ENCODE data around the gene DCLK2. TPM values are rescaled to one million over a fixed set of nuclear protein-coding genes. Genes with fewer than 3 reads are reported as not detected.

DCLK2 gene
- total RNA-seq, 2 experiments from 2014 or later, result not detected

DNA sequence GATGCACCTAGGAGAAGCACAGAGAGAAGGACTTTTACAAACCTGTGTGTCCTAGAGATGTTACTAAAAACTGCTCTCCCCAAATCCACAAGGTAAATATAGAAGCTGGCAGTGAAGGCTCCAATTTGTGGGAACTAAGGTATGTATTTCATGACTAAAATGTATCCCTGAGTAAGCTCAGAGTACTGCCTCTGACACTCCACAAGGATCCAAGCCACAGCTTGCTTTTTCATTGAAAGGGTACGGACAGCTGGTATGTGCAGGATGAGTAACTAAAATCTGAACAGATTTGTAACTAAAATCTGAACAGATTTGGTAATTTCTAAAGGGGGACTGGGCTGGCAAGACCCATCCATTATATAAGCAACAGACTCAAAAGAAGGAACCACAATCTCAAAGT, 187.6 kb downstream of the DCLK2 start:
- DNase-seq (no peak), ATAC-seq (ENCODE audit: poor library complexity) (no peak)
- no peaks in the 10 kb centered on the region for H3K27me3 Mint-ChIP-seq
- H3K36me3 Mint-ChIP-seq (ENCODE audit: low read depth), result peaks cover 74% of the 10 kb centered on the region
- H3K4me3 ChIP-seq (ENCODE audit: low read length), result no peak overlapping the region
- TF ChIP-seq, protein P1, sequence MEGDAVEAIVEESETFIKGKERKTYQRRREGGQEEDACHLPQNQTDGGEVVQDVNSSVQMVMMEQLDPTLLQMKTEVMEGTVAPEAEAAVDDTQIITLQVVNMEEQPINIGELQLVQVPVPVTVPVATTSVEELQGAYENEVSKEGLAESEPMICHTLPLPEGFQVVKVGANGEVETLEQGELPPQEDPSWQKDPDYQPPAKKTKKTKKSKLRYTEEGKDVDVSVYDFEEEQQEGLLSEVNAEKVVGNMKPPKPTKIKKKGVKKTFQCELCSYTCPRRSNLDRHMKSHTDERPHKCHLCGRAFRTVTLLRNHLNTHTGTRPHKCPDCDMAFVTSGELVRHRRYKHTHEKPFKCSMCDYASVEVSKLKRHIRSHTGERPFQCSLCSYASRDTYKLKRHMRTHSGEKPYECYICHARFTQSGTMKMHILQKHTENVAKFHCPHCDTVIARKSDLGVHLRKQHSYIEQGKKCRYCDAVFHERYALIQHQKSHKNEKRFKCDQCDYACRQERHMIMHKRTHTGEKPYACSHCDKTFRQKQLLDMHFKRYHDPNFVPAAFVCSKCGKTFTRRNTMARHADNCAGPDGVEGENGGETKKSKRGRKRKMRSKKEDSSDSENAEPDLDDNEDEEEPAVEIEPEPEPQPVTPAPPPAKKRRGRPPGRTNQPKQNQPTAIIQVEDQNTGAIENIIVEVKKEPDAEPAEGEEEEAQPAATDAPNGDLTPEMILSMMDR (IDR thresholded peaks at IDR 0.05), result no peak
- H3K9me3 Mint-ChIP-seq, result no peaks in the 10 kb centered on the region
- H3K27ac ChIP-seq (ENCODE audit: low read depth in 1 of 2, low read length in 2 of 2), result no peak overlapping the region
- intact Hi-C loops (cut with DNase I, micrococcal nuclease), result no loop called here
- no peaks in the 10 kb centered on the region for H3K4me1 Mint-ChIP-seq (ENCODE audit: low read depth)
- ChIA-PET POLR2A (no interaction called here), CTCF (no interaction called here)
- no peaks in the 10 kb centered on the region for H3K9me3 ChIP-seq (ENCODE audit: control insufficient read depth in 1 of 2, insufficient read depth in 1 of 2, low read length in 2 of 2)
- H3K27me3 ChIP-seq (ENCODE audit: control insufficient read depth in 1 of 2, insufficient read depth in 2 of 2, low read length in 2 of 2), result no peaks in the 10 kb centered on the region
- H3K36me3 ChIP-seq (ENCODE audit: insufficient read depth, low read length), result peaks cover 21% of the 10 kb centered on the region
- H3K27ac Mint-ChIP-seq, result no peak overlapping the region
- no peaks in the 10 kb centered on the region for H3K4me1 ChIP-seq (ENCODE audit: insufficient read depth, low read length)
- H3K4me3 Mint-ChIP-seq, result no peak overlapping the region

DNA sequence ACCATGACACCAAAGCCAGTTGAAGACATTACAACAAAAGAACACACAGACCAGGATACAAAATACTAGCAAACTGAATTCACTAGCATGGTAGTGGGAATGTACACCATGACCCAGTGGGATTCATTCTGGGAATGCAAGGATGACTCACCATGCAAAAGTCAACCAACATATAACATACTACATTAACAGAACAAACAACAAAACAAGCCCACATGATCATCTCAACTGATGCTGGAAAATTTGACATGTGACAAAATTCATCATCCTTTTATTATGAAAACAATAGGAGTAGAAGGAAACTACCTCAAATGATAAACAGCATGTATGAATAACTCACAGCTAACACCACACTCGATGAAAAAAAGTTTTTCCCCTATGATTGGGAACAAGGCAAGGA, 190.2 kb downstream of the DCLK2 start:
- DNase-seq, result no peak

DNA sequence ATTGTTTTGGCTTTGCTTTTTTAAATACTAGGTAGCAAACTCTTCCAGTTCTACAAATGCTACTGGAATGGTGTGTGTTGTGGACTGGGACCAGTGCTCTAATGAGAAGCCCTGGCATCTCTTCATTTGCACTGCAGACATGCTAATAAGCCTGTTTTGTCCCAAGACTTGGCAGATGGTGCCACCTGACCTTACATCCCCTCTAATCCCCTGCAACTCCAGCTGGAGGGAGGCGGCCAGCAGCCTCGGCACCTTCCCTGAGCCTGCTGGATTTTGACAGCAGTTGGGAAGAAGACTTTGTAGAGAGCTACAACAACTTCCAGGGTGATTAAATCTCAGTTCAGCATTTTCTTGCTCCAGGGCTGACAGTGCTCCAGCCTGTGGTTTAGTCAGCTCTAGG, 200.0 kb downstream of the DCLK2 start:
- intact Hi-C loops (cut with DNase I, micrococcal nuclease), result no loop called here
- ATAC-seq (ENCODE audit: poor library complexity) (no peak), DNase-seq (no peak)
- H3K4me1 ChIP-seq (ENCODE audit: insufficient read depth, low read length), result no peaks in the 10 kb centered on the region
- no peak overlapping the region for H3K27ac ChIP-seq (ENCODE audit: low read depth in 1 of 2, low read length in 2 of 2)
- H3K9me3 ChIP-seq (ENCODE audit: control insufficient read depth in 1 of 2, insufficient read depth in 1 of 2, low read length in 2 of 2), result peaks cover 0 to 12% of the 10 kb centered on the region in 2 experiments
- no peak overlapping the region for H3K27ac Mint-ChIP-seq
- H3K27me3 Mint-ChIP-seq, result no peaks in the 10 kb centered on the region
- H3K4me3 ChIP-seq (ENCODE audit: low read length), result no peak overlapping the region
- peaks cover 100% of the 10 kb centered on the region for H3K36me3 Mint-ChIP-seq (ENCODE audit: low read depth)
- H3K4me3 Mint-ChIP-seq, result no peak overlapping the region
- ChIA-PET POLR2A (no interaction called here), CTCF (no interaction called here)
- H3K27me3 ChIP-seq (ENCODE audit: control insufficient read depth in 1 of 2, insufficient read depth in 2 of 2, low read length in 2 of 2), result no peaks in the 10 kb centered on the region
- H3K36me3 ChIP-seq (ENCODE audit: insufficient read depth, low read length), result peaks cover 48% of the 10 kb centered on the region
- peaks cover 2% of the 10 kb centered on the region for H3K9me3 Mint-ChIP-seq
- TF ChIP-seq, protein P1 (IDR thresholded peaks at IDR 0.05), result no peak
- no peaks in the 10 kb centered on the region for H3K4me1 Mint-ChIP-seq (ENCODE audit: low read depth)

More for the DNA sequence above, 190.2 kb downstream of the DCLK2 start:
- Histone ChIP-seq H3K4me1 (ENCODE audit: insufficient read depth, low read length) (no peaks in the 10 kb centered on the region), H3K4me3 (ENCODE audit: low read length) (no peak overlapping the region), H3K9me3 (ENCODE audit: control insufficient read depth in 1 of 2, insufficient read depth in 1 of 2, low read length in 2 of 2) (no peaks in the 10 kb centered on the region), H3K27me3 (ENCODE audit: control insufficient read depth in 1 of 2, insufficient read depth in 2 of 2, low read length in 2 of 2) (no peaks in the 10 kb centered on the region), H3K27ac (ENCODE audit: low read depth in 1 of 2, low read length in 2 of 2) (no peak overlapping the region), H3K36me3 (ENCODE audit: insufficient read depth, low read length) (peaks cover 26% of the 10 kb centered on the region)
- ATAC-seq (ENCODE audit: poor library complexity), result no peak
- Mint-ChIP-seq H3K27me3 (no peaks in the 10 kb centered on the region), H3K9me3 (no peaks in the 10 kb centered on the region), H3K4me3 (no peak overlapping the region), H3K27ac (no peak overlapping the region), H3K36me3 (ENCODE audit: low read depth) (peaks cover 90% of the 10 kb centered on the region), H3K4me1 (ENCODE audit: low read depth) (no peaks in the 10 kb centered on the region)
- ChIA-PET POLR2A (no interaction called here), CTCF (no interaction called here)
- intact Hi-C loops (cut with DNase I, micrococcal nuclease), result no loop called here
- TF ChIP-seq, protein P1 (IDR thresholded peaks at IDR 0.05), result no peak

Measured in CD4-positive, alpha-beta T cell (primary cell).